ENCODE measurements around the gene CGNL1.

The CGNL1 gene

DNA sequence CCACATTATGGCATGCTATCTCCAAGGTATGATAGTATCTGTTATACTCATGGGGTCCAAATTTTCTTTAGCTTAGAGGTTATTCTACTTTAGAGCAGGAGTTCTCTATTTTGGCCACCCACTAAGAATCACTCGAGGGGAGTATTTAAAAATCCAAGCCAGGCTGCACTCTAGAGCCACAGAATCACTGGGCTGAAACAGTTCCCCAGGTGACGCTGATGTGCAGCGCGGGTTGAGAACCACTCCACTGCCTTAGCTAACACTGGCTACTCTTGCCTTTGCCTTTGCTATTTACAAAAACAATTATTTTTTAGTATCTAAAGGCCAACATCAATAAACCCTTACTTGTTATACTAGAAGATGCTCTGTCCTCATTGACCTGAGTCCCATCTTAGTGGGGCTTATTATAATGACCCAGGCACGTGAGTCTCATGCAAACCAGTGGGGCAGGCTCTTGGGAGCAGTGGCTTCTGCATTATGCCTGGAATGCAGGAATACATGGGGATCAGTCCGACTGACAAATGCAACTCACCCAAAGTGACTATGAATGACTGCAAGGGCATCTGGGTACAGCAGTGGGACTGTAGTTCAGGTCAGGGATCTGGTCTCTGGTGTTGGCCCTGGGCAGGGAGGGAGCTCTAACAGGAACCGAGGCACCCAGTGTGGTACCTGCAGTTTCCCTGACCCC is 21.7 kb upstream of the CGNL1 start:
- DNase-seq (ENCODE audit: low read depth): no peak

DNA sequence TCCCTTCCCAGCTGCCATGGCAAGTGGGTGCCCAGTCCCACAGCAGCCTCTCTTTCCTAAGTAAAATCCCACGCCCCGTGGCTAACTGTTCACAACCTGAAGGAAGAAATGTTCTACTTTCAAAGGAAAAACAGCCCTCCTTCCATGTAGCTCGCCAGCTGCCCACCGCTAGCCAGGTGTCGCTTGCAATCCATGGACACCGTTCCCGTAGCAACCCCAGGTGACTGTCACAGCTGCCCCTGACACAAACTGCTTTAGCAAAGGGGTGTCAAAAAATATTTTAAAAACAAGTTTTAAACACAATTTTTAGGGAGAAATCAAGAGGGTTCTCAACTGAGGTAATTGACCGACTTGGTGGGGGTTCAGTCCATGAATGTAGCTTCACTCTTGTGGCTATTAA is 21.0 kb upstream of the CGNL1 start:
- DNase-seq (ENCODE audit: low read depth): no peak

DNA sequence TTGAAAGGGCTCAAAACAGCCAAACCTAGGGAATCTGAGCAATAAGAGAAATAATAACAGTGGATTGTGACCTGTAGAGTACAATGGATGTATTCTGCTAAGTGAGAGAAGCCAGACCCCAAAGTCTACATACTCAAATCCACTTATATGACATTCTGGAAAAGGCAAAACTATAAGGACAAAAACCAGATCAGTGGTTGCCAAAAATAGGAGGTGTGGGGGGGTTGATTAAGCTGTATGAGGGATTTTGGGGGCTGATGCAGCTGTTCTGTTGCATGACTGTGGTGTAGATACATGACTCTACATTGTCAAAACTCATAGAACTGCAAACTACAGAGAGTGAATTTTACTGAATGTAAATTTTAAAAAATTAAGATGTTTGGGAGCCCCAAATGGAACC is 20.1 kb upstream of the CGNL1 start:
- DNase-seq (ENCODE audit: low read depth): no peak

DNA sequence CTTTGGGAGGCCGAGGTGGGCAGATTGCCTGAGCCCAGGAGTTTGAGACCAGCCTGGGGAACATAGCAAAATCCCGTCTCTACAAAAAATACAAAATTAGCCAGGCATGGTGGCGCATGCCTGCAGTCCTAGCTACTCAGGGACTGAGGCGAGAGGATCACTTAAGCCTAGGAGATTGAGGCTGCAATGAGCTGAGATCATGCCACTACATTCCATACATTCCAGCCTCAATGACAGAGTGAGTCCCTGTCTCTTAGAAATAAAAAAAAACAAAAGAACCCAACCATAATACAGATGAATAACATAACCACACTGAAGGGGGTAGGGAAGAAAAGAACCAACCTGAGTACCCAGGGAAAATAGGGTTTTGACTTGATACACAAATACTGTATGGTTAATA is 19.7 kb upstream of the CGNL1 start:
- DNase-seq (ENCODE audit: low read depth): no peak

DNA sequence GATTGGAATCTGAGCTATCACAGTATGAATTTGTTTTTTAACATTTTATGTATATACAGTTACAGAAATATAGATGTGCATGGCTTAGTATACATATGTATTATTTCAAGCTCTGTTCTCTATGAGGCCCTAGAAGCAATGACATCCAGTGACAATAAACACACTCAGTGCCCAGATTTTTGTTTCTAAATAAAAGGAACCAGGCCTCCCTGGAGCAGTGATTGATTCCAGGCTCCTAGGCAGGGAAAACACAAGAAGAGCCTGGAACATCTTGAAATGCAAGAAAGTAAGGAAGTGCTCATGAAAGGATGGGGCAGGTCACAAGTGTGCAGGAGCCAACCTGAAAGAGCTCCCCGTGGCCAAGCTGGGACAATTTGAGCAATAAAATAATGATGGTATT is 18.5 kb upstream of the CGNL1 start:
- no peak for DNase-seq (ENCODE audit: low read depth)

DNA sequence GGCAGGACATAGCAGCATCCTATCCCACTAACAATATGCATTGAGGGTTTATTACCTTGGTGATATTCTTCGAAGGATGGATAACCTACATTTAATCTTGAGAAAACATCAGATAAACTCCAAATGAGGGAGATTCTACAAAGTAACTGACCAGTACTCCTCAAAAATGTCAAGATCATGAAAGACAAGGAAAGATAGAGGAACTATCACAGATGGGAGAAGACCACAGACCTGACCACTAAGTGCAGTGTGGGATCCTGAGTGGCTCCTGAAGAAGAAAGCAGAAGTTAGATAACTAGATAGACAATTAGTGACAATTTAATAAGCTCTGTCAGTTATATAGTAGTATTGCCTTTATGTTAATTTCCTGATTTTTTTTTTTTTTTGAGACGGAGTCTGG is 17.7 kb upstream of the CGNL1 start:
- DNase-seq (ENCODE audit: low read depth): no peak

DNA sequence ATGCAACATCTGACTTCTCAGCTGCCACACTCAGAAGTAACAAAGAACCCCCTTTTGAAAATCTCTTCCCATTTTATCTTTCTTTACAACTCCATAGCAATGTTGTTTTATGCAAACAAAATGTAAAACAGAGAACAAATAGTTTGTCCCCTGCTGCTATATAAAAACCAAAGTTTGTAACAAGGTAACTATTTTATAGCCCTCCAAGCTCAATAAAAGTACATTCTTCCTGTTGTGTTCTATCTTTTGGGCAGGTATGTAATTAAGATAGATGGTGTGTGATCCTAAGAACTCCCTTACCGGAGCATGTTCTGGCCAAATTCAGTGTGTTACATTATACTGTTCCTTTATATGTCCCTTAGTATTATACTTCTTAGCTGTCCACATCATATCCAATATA is 12.6 kb upstream of the CGNL1 start:
- DNase-seq (ENCODE audit: low read depth): no peak

DNA sequence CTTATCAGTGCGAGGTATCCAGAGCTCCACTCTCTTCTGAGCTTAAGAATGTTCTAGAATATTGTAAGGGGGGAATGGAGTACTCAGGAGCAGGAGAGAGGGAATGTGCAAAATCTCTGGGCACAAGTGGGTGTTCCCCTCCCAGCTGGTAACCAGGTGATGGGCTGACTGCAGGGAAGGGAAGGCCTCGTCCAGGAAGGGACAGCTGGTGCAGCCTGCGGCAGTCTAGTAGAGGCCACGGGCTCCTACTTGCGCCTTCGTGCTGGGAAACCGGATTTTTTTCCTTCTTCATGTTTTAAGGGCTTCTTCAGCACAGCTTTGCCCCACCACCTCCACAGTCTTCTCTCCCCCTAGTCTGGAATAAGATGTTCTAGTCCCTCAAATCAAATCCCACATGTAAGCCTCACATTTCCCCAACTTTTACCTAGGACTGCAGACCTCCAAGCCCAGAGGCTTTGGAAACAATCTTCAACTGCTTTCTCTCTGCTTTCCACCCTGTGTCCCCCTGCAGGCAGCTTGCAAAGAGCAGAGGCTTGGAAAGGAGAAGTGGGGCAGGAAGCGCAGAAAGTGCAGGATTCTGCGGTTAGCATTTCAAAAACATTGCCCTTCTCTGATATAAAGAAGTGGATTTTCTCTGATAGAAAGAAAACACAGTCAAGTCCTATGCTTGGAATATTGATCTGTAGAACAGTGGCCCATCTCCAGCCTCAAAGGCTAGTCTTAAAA is 11.9 kb upstream of the CGNL1 start:
- DNase-seq (ENCODE audit: low read depth): no peak

DNA sequence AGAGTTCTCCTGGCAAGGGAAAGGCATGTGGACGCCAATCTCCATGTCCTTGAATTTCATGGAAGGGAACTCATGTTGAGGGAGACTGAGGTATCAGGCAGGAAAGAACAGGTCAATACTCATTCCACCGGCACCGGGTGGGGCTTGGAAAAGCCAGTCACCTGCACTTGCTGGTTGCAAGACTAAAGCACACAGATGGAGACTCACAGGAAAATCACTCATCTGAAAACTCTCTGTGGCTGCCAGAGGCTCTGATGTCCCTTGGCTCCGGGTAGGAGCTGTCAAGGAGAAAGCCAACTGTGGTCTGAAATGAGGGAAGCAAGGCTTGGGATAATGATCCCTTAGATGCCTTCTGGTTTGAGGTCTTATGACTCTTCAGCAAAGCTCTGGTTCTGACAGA is 8.7 kb upstream of the CGNL1 start:
- DNase-seq (ENCODE audit: low read depth): no peak

DNA sequence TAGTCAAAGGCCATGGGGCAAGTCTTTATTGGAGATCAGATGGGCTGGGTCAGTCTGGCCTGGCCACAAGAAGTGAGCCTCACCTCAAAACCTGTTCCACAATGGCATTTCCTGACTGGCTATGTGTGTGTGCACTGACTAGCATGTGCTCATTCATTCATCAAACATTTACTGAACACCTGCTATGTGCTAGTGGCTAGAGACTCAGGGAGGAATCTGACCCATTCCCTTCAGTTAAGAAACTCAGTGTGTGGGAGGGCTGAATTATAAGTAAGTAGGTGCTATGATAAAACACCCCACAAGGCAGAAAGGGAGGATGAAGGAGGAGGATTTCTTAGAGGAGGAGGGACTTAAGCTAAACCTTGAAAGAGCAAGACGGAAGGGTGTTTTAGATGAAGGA is 5.4 kb upstream of the CGNL1 start:
- no peak for DNase-seq (ENCODE audit: low read depth)

DNA sequence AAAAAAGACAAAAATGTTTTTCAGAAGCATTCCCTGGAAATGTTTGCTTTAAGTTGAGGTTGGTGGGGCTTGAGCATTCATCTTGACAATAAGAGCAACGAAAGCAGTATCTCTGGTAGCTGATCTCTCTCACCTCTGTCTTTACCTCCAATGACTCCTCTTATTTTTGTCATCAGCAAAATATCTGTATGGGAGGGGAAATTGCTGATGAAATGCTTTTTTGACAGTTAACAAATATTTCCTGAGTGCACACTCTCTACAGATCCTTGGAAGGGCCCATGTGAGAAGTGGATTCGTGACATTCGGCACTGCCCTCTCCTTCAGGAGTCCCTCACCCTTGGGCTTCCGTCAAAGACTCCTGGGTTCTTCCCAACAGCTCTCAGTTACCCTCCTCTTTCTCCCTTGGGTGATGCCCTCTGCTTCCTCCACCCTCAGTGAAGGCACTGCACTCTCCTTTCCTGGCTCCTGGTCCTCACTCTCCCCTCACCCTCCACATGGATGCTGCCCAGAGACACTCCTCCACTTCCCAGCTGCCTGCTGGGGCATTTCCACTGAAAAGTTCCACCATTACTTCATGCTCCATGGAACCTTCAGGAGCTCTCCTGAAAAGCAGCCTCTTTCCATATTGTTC is 2.9 kb upstream of the CGNL1 start:
- no peak for DNase-seq (ENCODE audit: low read depth)

DNA sequence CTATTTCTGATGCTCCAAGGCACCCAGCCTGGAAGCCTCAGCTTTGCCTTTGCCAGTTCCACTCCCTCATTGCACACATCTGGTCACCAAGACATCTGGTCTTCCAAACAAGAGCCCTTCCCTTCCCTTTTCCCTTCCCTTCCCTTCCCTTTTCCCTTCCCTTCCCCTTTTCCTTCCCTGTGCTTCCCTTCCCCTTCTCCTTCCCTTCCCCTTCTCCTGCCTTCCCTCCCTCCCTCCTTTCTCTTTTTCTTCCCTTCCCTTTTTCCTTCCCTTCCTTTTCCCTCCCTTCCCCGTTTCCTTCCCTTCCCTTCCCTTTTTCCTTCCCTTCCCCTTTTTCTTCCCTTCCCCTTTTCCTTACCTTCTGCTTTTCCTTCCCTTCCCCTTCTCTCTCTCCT is 2.4 kb upstream of the CGNL1 start:
- no peak for DNase-seq (ENCODE audit: low read depth)

DNA sequence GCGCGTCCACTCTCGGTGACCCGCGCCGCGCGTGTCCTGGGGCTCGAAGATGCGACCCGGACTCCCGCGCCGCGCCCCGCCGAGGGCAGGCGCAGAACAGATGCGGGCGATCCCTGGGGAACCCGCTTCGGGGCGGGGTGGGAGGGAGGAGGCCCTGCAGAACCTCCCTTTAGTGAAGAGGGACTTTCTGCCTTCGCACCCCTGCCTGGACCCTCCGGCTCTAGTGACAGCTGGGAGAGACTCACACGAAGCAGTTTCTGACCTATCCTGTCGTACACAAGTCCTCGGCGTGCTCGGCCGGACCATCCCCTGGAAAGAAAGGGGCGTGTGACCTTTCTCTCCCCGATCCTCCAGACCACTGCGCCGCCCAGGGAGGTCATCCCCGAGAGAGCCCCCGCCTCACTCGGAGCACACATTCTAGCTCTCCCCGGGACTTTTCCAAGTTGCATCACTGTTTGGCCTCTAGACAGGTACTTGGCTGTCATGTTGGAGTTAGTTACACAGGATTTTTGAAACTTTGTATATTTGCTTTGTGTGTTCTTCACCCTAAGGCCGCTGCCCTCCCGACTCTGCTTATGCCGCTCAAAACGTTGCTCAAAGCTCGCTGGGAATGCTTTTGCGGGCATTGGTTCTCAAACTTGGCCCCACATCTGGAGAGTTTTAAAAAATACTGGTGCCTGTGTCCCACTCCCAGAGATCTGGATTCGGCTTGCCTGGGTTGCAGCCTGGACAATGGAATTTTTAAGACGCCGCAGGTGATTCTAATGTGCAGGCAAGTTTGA is 582 bp downstream of the CGNL1 start:
- DNase-seq (ENCODE audit: low read depth): no peak

DNA sequence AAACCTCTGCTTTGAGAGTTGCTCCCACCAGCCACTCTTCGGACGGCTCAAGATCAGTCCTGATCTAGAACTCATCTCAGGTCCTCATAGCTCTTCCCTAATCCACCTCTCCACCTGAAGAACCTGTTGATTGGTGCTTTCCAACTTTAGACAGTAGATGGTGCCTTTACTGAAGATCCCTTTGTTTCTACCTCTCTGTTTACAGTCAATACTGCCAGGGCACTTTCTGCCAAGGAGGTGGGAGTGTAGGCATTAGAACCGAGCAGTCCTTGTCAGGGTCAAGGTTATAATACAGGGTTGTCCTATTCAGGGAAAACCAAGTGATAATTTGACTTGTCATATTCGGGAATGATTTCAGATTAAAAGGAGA is 1.2 kb downstream of the CGNL1 start:
- DNase-seq (ENCODE audit: low read depth): no peak

DNA sequence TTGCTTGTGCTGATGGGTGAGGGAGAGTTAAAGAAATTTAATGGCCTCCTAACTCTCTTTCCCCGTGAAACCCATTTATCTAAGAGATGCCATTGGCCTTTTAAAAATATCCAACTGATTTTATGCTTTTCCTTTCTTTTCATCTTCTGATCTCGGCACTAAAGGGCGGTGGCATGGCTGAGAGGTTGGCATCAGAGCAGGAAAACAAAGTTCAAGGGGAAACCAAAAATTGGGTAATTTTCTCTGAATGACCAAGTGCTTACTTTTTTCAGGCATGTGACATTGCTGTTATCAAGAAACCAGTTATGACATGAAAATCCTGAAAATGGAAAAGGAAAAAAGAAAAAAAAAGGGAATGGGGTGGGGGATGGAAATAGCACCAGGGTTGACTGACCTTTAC is 3.2 kb downstream of the CGNL1 start:
- DNase-seq (ENCODE audit: low read depth): no peak

DNA sequence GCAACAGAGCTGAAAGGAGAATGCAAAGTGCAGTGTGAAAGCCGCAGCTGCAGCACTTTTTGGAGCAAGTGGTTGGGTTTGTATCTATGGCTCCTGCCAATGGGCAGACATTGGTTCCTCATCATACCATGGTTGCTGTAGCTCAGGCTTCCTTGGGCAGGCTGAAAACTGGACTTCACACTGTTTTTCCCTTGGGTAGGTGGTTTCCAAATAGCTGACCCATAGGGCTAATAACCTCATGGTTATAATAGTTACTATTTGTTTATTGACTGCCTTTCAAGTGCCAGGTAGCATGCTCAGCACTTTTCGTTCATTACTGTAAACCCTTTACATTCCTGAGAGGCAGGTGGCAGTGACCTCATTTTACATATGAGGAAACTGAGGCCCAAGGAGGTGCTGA is 4.5 kb downstream of the CGNL1 start:
- DNase-seq (ENCODE audit: low read depth): no peak

DNA sequence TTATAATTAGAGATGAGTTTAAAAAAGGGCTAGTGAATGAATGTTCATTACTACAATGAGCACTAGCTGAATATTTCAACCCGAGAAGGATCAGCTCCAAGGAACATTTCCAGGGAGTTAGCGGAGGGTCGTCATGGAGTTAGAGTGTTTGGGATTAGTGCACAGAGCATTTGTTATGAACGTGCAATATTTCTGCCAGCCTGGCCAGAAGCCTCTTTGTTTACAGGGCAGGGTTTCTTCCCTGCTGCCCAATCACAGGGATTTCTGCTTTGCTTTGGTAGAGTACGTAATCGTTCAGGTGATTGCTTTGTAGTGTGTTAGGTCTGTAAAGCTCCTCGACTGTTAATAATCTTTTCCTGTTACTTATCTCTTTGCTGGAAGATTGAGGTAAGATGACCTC is 5.9 kb downstream of the CGNL1 start:
- DNase-seq (ENCODE audit: low read depth): no peak

DNA sequence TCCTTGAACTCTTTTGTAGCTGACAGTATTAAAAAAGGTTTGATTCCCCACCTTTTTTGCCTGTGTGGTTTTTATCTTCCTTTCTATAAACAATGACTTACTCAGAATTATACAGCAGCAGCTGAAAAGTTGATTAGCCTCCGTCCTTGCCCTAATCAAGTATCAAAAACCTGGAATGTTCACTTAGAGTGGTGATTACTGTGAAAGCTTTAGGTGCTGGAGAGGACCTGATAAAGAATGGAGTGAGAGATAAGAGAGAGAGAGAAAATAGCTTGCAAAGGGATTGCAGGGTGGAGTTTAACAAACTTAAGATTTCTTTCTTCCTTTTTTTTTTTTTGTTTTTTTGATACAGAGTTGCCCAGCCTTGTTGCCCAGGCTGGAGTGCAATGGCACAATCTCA is 6.7 kb downstream of the CGNL1 start:
- no peak for DNase-seq (ENCODE audit: low read depth)

DNA sequence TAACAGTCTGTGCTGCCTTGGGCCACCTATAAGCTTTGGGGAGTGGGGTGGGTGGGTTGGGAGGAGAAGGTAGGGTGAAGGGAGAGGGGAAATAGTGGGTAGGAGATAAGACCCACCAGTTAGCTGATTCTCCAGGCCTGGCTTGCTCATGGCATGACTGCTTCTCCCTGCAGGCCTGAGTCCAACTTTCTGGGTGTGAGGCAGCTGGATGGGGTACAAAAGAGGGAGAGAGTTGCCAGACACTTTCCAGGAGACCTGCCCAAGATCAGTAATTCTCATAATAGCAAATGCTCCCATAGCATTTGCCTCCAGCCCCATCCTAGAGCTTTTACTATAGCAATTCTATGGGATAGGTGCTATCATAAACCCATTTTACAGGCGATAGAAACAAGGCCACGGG is 7.7 kb downstream of the CGNL1 start:
- DNase-seq (ENCODE audit: low read depth): no peak

DNA sequence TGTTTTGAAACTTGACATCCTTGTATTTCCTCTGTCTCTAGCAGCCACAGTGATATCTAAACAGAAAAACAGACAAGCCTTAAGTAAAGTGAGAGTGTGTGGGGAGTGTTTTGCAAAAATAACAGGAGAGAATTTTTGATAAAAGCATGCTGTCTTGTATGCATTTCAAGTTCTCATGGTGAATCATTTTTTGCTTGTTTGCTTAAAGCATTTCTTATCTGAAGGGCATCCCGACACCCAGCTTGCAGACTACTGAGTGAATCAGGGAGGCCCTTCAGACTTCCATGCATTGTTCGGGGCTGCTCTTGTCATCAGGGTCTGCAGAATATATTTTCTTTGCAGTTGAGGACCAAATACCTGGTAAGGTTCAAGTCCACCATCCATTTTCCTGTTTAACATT is 8.5 kb downstream of the CGNL1 start:
- no peak for DNase-seq (ENCODE audit: low read depth)

DNA sequence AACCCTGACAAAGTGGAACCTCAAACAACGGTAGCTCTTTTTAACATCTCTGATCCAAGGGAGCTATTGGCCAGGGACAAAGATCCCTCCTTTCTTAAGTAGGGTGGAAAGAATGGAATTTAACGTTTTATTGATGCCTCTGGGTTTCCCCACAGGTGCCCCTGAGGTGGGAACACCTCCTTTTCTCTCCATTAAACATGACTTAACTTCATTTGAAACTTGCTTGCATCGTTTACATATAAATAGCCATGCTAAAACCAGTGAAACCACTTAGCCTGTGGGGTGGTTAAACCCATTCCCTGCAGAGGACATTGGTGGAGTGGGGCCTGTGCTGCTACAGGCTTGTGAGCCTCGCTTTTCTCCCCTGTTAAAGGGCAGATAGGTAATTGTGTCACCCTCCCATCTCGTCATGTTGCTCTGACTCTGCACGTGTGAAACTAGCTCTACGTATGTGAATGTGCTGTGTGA is 9.7 kb downstream of the CGNL1 start:
- no peak for DNase-seq (ENCODE audit: low read depth)

DNA sequence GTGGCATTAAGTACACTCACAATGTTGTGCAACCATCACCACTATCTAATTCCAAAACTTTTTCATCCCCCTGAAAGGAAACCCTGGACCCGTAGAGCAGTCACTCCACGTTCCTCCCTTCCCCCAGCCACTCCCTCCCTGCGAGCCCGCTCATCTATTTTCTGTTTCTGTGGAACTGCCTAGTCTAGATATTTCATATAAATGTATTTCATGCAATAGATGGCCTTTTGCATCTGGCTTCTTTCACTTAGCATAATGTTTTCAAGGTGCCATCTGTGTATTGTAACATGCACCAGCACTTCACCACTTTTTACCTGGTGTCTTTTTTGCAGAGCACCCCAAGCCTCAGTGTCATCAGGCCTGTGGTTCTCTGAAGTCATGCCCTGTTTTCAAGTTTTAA is 10.7 kb downstream of the CGNL1 start:
- DNase-seq (ENCODE audit: low read depth): no peak

DNA sequence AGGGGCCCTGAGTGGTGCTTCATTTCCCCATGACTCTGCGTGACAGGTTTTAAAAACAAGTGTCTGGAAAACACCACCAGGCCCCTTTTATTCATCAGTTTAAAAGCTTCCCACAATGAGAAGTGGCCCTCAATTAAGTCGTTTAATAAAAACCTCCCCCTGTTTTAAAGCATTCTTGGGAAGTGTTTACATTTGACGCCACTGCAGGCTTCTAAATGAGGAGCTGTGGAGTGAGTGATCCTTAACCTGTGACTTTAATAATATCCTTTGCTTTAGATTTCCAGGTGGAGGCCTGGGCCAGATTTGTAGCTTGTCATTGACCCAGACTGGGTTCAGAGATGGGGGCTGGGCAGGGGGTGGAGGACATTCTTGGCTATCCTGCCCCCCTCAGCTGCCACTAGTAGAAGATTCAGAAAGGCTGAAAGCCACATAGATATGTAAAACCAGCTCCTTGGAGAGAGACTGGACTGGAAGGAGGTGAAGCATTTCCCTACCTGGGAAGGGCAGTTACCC is 11.3 kb downstream of the CGNL1 start:
- no peak for DNase-seq (ENCODE audit: low read depth)

All from activated T-helper 1 cell treated with Interleukin-2 at 50 U/mL for 16 hours (primary cell).